ENCODE results near the gene KCNJ1.

DNA sequence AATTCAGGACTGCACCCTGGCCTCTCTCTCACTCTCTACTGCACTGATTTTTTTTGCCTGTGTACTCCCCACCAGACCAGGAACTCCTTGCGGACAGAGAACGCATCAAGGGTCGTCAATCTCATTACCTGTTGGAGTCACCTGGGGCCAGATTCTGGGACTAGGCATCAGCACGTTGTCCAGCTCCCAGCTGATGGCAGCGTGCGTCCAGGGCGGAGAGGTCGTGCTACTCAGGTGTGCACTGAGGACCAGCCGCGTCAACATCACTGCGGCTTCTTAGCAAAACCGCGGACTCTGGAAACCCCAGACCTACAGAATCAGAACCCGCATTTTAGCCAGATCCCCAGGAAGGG, 37.2 kb upstream of the KCNJ1 start:
- TF ChIP-seq EP300 (IDR thresholded peaks at IDR 0.05; ENCODE audit: borderline replicate concordance in 1 of 2, low read depth in 2 of 2, low read length in 2 of 2): no peak
- TF ChIP-seq POLR2A (IDR thresholded peaks at IDR 0.05; ENCODE audit: control extremely low read depth in 1 of 2, low read depth in 2 of 2, low read length in 2 of 2): no peak
- TF ChIP-seq KDM1A (IDR thresholded peaks at IDR 0.05; ENCODE audit: borderline replicate concordance, low read length): no peak
- no peak for TF ChIP-seq TAF7 (optimal IDR thresholded peaks at IDR 0.05; ENCODE audit: borderline replicate concordance, low read depth, low read length)
- TF ChIP-seq, protein P1, sequence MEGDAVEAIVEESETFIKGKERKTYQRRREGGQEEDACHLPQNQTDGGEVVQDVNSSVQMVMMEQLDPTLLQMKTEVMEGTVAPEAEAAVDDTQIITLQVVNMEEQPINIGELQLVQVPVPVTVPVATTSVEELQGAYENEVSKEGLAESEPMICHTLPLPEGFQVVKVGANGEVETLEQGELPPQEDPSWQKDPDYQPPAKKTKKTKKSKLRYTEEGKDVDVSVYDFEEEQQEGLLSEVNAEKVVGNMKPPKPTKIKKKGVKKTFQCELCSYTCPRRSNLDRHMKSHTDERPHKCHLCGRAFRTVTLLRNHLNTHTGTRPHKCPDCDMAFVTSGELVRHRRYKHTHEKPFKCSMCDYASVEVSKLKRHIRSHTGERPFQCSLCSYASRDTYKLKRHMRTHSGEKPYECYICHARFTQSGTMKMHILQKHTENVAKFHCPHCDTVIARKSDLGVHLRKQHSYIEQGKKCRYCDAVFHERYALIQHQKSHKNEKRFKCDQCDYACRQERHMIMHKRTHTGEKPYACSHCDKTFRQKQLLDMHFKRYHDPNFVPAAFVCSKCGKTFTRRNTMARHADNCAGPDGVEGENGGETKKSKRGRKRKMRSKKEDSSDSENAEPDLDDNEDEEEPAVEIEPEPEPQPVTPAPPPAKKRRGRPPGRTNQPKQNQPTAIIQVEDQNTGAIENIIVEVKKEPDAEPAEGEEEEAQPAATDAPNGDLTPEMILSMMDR (IDR thresholded peaks at IDR 0.05; ENCODE audit: control extremely low read depth in 1 of 3, insufficient read depth in 1 of 3, low read depth in 1 of 3, low read length in 3 of 3): no peak
- peak; percentile 93 for TF ChIP-seq EZH2 (IDR thresholded peaks at IDR 0.05; ENCODE audit: low read depth, low read length, severe bottlenecking)
- TF ChIP-seq MAFK (IDR thresholded peaks at IDR 0.05; ENCODE audit: low read depth, low read length): no peak
- TF ChIP-seq YY1 (IDR thresholded peaks at IDR 0.05; ENCODE audit: low read depth, low read length): no peak
- no peak for TF ChIP-seq TBP (IDR thresholded peaks at IDR 0.05; ENCODE audit: low read depth, low read length)
- TF ChIP-seq SRF (IDR thresholded peaks at IDR 0.05; ENCODE audit: low read depth, low read length): no peak
- TF ChIP-seq, protein P2, sequence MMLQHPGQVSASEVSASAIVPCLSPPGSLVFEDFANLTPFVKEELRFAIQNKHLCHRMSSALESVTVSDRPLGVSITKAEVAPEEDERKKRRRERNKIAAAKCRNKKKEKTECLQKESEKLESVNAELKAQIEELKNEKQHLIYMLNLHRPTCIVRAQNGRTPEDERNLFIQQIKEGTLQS (IDR thresholded peaks at IDR 0.05; ENCODE audit: insufficient read depth, low read depth, low read length): no peak
- no peak for TF ChIP-seq RFX5 (IDR thresholded peaks at IDR 0.05; ENCODE audit: borderline replicate concordance, low read depth, low read length)

Data from H1 (cell line).